Smooth muscle cell (in vitro differentiated cells): ENCODE results near the gene UBA7. TPM values are rescaled to one million over a fixed set of nuclear protein-coding genes. Genes with fewer than 3 reads are reported as not detected.

ENCODE experiments used
- DNase-seq: peaks from one replicate; lab custom pipeline; 2025; ENCODE audit not compliant: unreplicated experiment; lab: John Stamatoyannopoulos, UW
- H2AFZ ChIP-seq: fragments of 200-600 bp; sonication (generic); 2 replicates; pipeline ENCODE4 v1.6.0; 2016; ENCODE audit warnings: antibody characterized with exemption, low read depth, mild to moderate bottlenecking
- H3F3A ChIP-seq: fragments of 200-600 bp; sonication (generic); 2 replicates; pipeline ENCODE4 v1.6.0; 2017; ENCODE audit warnings: antibody characterized with exemption, low read depth
- H3K27ac ChIP-seq: fragments of 200-600 bp; sonication (generic); 2 replicates; pipeline ENCODE4 v1.5.1; 2016; ENCODE audit warnings: low read depth, mild to moderate bottlenecking
- H3K27me3 ChIP-seq: fragments of 200-600 bp; sonication (generic); 2 replicates; pipeline ENCODE4 v1.6.1; 2016; ENCODE audit warnings: low read depth, mild to moderate bottlenecking
- H3K36me3 ChIP-seq: fragments of 200-600 bp; sonication (generic); 2 replicates; pipeline ENCODE4 v1.5.1; 2016; ENCODE audit warnings: low read depth
- H3K4me1 ChIP-seq: fragments of 200-600 bp; sonication (generic); 2 replicates; pipeline ENCODE4 v1.5.1; 2016; ENCODE audit warnings: low read depth
- H3K4me2 ChIP-seq: fragments of 200-600 bp; sonication (generic); 2 replicates; pipeline ENCODE4 v1.6.0; 2016; ENCODE audit warnings: mild to moderate bottlenecking
- H3K4me3 ChIP-seq: fragments of 200-600 bp; sonication (generic); 2 replicates; pipeline ENCODE4 v1.5.1; 2016; ENCODE audit warnings: mild to moderate bottlenecking
- H3K79me2 ChIP-seq: fragments of 200-600 bp; sonication (generic); 2 replicates; pipeline ENCODE4 v1.6.0; 2016; ENCODE audit warnings: low read depth, mild to moderate bottlenecking
- H3K9ac ChIP-seq: fragments of 200-600 bp; sonication (generic); 2 replicates; pipeline ENCODE4 v1.6.0; 2016; ENCODE audit warnings: low read depth
- H3K9me3 ChIP-seq: fragments of 200-600 bp; sonication (generic); replicated peaks from 2 replicates; pipeline ENCODE4 v1.5.1; 2016; ENCODE audit warnings: low read depth
- H4K20me1 ChIP-seq: fragments of 200-600 bp; sonication (generic); 2 replicates; pipeline ENCODE4 v1.6.0; 2016; ENCODE audit warnings: low read depth
- CTCF ChIP-seq: fragments of 200-600 bp; sonication (generic); IDR thresholded peaks from 2 replicates; pipeline ENCODE4 v1.5.1; 2017; ENCODE audit warnings: borderline replicate concordance, mild to moderate bottlenecking, antibody characterized with exemption; ENCODE audit not compliant: insufficient read depth, poor library complexity, severe bottlenecking
- WGBS: methylation state at CpG from one replicate; pipeline ENCODE4 v1.1.7; 2016; ENCODE audit warnings: low lambda C conversion rate; 5-methylcytosine and 5-hydroxymethylcytosine counted together
- polyA plus RNA-seq: library from polyadenylated mRNA; unstranded; fragments of >200 nt; fragmentation: Nextera tagmentation; extraction: Ambion mirVana; gene quantifications from 2 replicates; pipeline ENCODE4 v1.2.1, GENCODE V29; 2016
- total RNA-seq: library from RNA; depleted of rRNA; stranded (reverse); fragments of >200 nt; gene quantifications from 2 replicates; pipeline ENCODE4 v1.2.3, GENCODE V29; 2014

UBA7 gene
- total and polyA plus RNA-seq, 2 experiments from 2014 or later: 6.6 to 6.9 TPM

GRCh38 chr3:49842843-49843517, 29.2 kb upstream of the UBA7 start:
- WGBS: 94% methylated on average over 3 of the region's 3 CpGs
- no peak overlapping the region for H3K4me2 ChIP-seq

GRCh38 chr3:49841806-49842205, 28.1 kb upstream of the UBA7 start:
- 93% methylated on average over 7 of the region's 7 CpGs for WGBS
- Histone ChIP-seq H4K20me1 (no peaks in the 10 kb centered on the region), H3K9me3 (no peaks in the 10 kb centered on the region), H3K36me3 (no peaks in the 10 kb centered on the region), H3K27me3 (no peaks in the 10 kb centered on the region), H3K27ac (no peak overlapping the region), H3K4me2 (no peak overlapping the region), H3K4me1 (no peaks in the 10 kb centered on the region), H3K79me2 (no peaks in the 10 kb centered on the region), H3K4me3 (no peak overlapping the region), H3F3A (no peaks in the 10 kb centered on the region), H3K9ac (no peak overlapping the region), H2AFZ (no peak overlapping the region)
- no peak for TF ChIP-seq CTCF
- no peak for DNase-seq

More at GRCh38 chr3:49842843-49843517, 29.2 kb upstream of the UBA7 start:
- TF ChIP-seq CTCF: no peak
- no peaks in the 10 kb centered on the region for H3K36me3 ChIP-seq
- H3K27ac ChIP-seq: no peak overlapping the region
- no peaks in the 10 kb centered on the region for H3K27me3 ChIP-seq
- no peak overlapping the region for H2AFZ ChIP-seq
- no peak overlapping the region for H3K9ac ChIP-seq
- H3K9me3 ChIP-seq: no peaks in the 10 kb centered on the region
- no peak overlapping the region for H3K4me3 ChIP-seq
- H3F3A ChIP-seq: no peaks in the 10 kb centered on the region
- H3K4me1 ChIP-seq: no peaks in the 10 kb centered on the region
- DNase-seq: no peak
- no peaks in the 10 kb centered on the region for H4K20me1 ChIP-seq
- H3K79me2 ChIP-seq: no peaks in the 10 kb centered on the region

GRCh38 chr3:49841126-49841696, 27.5 kb upstream of the UBA7 start:
- no peaks in the 10 kb centered on the region for H3K4me1 ChIP-seq
- no peaks in the 10 kb centered on the region for H3K79me2 ChIP-seq
- H3F3A ChIP-seq: no peaks in the 10 kb centered on the region
- H4K20me1 ChIP-seq: no peaks in the 10 kb centered on the region
- no peak overlapping the region for H3K27ac ChIP-seq
- H3K4me2 ChIP-seq: no peak overlapping the region
- DNase-seq: no peak
- H2AFZ ChIP-seq: no peak overlapping the region
- H3K9me3 ChIP-seq: no peaks in the 10 kb centered on the region
- TF ChIP-seq CTCF: no peak
- H3K4me3 ChIP-seq: no peak overlapping the region
- no peak overlapping the region for H3K9ac ChIP-seq
- H3K27me3 ChIP-seq: no peaks in the 10 kb centered on the region
- H3K36me3 ChIP-seq: no peaks in the 10 kb centered on the region

GRCh38 chr3:49840388-49840787, 26.6 kb upstream of the UBA7 start:
- Histone ChIP-seq H3K4me2 (no peak overlapping the region), H2AFZ (no peak overlapping the region), H3K4me1 (no peaks in the 10 kb centered on the region), H3K9me3 (no peaks in the 10 kb centered on the region), H3K27ac (no peak overlapping the region), H3K4me3 (no peak overlapping the region), H3K36me3 (no peaks in the 10 kb centered on the region), H4K20me1 (no peaks in the 10 kb centered on the region), H3K9ac (no peak overlapping the region), H3K27me3 (no peaks in the 10 kb centered on the region), H3K79me2 (no peaks in the 10 kb centered on the region), H3F3A (no peaks in the 10 kb centered on the region)
- DNase-seq: no peak
- WGBS: 93% methylated on average over 2 of the region's 2 CpGs
- no peak for TF ChIP-seq CTCF
